ENCODE measurements around the gene FAM163B. TPM values are rescaled to one million over a fixed set of nuclear protein-coding genes. Genes with fewer than 3 reads are reported as not detected.

FAM163B gene
- total RNA-seq, 1 donor from 2014 or later = not detected

GRCh38 chr9:133576875-133577736 is 32.1 kb downstream of the FAM163B start:
- Histone ChIP-seq H3K4me3 (ENCODE audit: insufficient read depth, low read depth, low read length) (no peak overlapping the region), H3K4me1 (ENCODE audit: insufficient read depth, low read length) (no peaks in the 10 kb centered on the region), H4K20me1 (ENCODE audit: insufficient read depth, low read length) (no peaks in the 10 kb centered on the region), H3K36me3 (ENCODE audit: insufficient read depth, low read length) (no peaks in the 10 kb centered on the region), H3K79me2 (ENCODE audit: insufficient read depth, low read length) (no peaks in the 10 kb centered on the region), H3K9me3 (ENCODE audit: insufficient read depth, low read depth, low read length) (no peaks in the 10 kb centered on the region), H2AFZ (ENCODE audit: low read depth, low read length) (no peak overlapping the region), H3K27ac (ENCODE audit: low read depth, low read length) (no peak overlapping the region), H3K9ac (ENCODE audit: low read length) (no peak overlapping the region), H3K27me3 (ENCODE audit: insufficient read depth, low read length) (peaks cover 8% of the 10 kb centered on the region), H3K4me2 (ENCODE audit: low read length) (peak overlapping the region; percentile 33)
- no peak overlapping the region for H3K27ac Mint-ChIP-seq (ENCODE audit: unreplicated experiment)
- H3K27me3 Mint-ChIP-seq (ENCODE audit: low read depth, unreplicated experiment) = peaks cover 52% of the 10 kb centered on the region
- peaks cover 4% of the 10 kb centered on the region for H3K4me1 Mint-ChIP-seq (ENCODE audit: low read depth, unreplicated experiment)
- H3K9me3 Mint-ChIP-seq (ENCODE audit: unreplicated experiment) = no peaks in the 10 kb centered on the region
- no peak overlapping the region for H3K4me3 Mint-ChIP-seq (ENCODE audit: unreplicated experiment)
- FAIRE-seq (no peak), DNase-seq (ENCODE audit: low read depth) (no peak)
- no peaks in the 10 kb centered on the region for H3K36me3 Mint-ChIP-seq (ENCODE audit: low read depth, unreplicated experiment)
- TF ChIP-seq CTCF (IDR thresholded peaks at IDR 0.05; ENCODE audit: insufficient read depth, low read depth, low read length) (no peak), EZH2 (IDR thresholded peaks at IDR 0.05; ENCODE audit: insufficient read depth, low read length) (no peak)

GRCh38 chr9:133576031-133576874 is 32.9 kb downstream of the FAM163B start:
- H3K4me3 ChIP-seq (ENCODE audit: insufficient read depth, low read depth, low read length) = no peak overlapping the region
- Mint-ChIP-seq H3K4me3 (ENCODE audit: unreplicated experiment) (no peak overlapping the region), H3K27ac (ENCODE audit: unreplicated experiment) (no peak overlapping the region), H3K36me3 (ENCODE audit: low read depth, unreplicated experiment) (no peaks in the 10 kb centered on the region), H3K9me3 (ENCODE audit: unreplicated experiment) (no peaks in the 10 kb centered on the region), H3K4me1 (ENCODE audit: low read depth, unreplicated experiment) (no peaks in the 10 kb centered on the region), H3K27me3 (ENCODE audit: low read depth, unreplicated experiment) (peaks cover 44% of the 10 kb centered on the region)
- H3K36me3 ChIP-seq (ENCODE audit: insufficient read depth, low read length) = no peaks in the 10 kb centered on the region
- H3K9me3 ChIP-seq (ENCODE audit: insufficient read depth, low read depth, low read length) = no peaks in the 10 kb centered on the region
- no peak overlapping the region for H3K9ac ChIP-seq (ENCODE audit: low read length)
- H2AFZ ChIP-seq (ENCODE audit: low read depth, low read length) = no peak overlapping the region
- H3K27ac ChIP-seq (ENCODE audit: low read depth, low read length) = no peak overlapping the region
- H3K4me2 ChIP-seq (ENCODE audit: low read length) = peak overlapping the region; percentile 33
- FAIRE-seq = no peak
- H3K79me2 ChIP-seq (ENCODE audit: insufficient read depth, low read length) = no peaks in the 10 kb centered on the region
- peaks cover 8% of the 10 kb centered on the region for H3K27me3 ChIP-seq (ENCODE audit: insufficient read depth, low read length)
- DNase-seq (ENCODE audit: low read depth) = no peak
- H4K20me1 ChIP-seq (ENCODE audit: insufficient read depth, low read length) = no peaks in the 10 kb centered on the region
- no peaks in the 10 kb centered on the region for H3K4me1 ChIP-seq (ENCODE audit: insufficient read depth, low read length)
- no peak for TF ChIP-seq CTCF (IDR thresholded peaks at IDR 0.05; ENCODE audit: insufficient read depth, low read depth, low read length)
- TF ChIP-seq EZH2 (IDR thresholded peaks at IDR 0.05; ENCODE audit: insufficient read depth, low read length) = no peak
